HK-2 (cell line): Measurements from ENCODE around the gene FOXP1.

Source experiments
- DNase-seq: peaks from one replicate; pipeline ENCODE4 v3.0.0-alpha.2; 2018; ENCODE audit not compliant: unreplicated experiment

FOXP1 gene

DNA sequence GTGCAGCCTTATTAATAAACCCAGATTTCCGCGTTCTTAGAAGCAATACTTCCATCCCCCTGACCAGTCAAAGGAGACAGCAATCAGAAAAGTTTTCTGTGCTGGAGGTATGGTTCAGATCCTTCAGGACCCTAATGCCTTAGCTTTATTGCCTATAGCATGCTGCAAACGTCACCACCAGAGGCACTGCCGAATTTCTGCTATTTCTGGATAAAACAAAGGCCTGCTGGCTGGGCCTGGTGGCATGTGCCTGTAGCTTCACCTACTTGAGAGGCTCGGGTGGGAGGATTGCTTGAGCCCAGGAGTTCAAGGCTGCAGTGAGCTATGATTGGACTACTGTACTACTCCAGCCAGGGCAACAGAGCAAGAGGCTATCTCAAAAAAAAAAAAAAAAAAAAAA is 407.2 kb downstream of the FOXP1 start:
- DNase-seq, result no peak

GRCh38 chr3:71175691-71176365 is 407.7 kb downstream of the FOXP1 start:
- DNase-seq, result no peak

- DNase-seq, result no peak
These were observed 410.6 kb downstream of the FOXP1 start for GRCh38 chr3:71172951-71173350.

DNA sequence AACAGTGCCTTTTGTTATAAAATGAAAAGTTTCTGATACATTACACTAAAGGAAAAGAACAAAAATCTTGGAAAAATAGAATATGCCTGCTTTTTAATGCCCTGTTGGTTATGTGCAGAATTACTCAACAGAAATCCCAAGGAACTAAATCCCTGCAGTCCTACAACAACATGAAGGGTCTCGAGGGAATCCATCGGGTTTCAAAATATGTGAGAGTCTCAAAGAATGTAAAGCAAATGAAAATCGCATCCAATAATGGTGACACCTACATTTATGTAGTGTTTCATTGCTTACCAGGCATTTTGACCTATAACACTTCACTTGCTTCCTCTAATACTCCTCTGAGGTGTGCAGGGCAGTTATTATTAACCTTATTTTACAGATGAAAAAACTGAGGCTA is 411.3 kb downstream of the FOXP1 start:
- no peak for DNase-seq

- no peak for DNase-seq
These were observed 412.3 kb downstream of the FOXP1 start for GRCh38 chr3:71171247-71171646.

DNA sequence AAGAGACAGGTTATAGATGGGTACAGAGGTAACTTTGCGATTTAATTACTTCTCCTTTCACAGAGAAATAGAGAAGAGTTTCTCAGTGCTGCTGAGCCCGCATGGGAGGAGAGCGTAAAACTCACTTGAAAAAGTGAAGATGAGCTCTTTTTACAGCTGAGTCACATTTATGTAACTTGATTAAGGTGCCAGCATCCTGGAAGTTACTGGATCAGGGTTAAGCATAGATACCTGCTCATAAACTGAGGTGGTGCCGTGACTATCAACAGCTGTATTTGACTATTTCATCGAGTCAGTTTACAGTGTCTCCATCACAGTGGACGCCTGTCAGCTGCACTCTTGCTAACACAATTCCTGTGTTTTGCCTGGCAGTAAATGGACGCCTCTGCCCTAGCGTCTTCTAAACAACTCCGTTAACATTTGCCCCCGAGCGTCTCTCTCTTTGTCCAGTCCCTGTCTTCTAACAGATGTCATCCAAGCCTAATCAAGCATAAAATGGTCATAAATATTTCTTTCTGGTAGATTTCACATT is 414.6 kb downstream of the FOXP1 start:
- DNase-seq, result no peak

GRCh38 chr3:71168121-71168721 is 415.3 kb downstream of the FOXP1 start:
- no peak for DNase-seq

DNA sequence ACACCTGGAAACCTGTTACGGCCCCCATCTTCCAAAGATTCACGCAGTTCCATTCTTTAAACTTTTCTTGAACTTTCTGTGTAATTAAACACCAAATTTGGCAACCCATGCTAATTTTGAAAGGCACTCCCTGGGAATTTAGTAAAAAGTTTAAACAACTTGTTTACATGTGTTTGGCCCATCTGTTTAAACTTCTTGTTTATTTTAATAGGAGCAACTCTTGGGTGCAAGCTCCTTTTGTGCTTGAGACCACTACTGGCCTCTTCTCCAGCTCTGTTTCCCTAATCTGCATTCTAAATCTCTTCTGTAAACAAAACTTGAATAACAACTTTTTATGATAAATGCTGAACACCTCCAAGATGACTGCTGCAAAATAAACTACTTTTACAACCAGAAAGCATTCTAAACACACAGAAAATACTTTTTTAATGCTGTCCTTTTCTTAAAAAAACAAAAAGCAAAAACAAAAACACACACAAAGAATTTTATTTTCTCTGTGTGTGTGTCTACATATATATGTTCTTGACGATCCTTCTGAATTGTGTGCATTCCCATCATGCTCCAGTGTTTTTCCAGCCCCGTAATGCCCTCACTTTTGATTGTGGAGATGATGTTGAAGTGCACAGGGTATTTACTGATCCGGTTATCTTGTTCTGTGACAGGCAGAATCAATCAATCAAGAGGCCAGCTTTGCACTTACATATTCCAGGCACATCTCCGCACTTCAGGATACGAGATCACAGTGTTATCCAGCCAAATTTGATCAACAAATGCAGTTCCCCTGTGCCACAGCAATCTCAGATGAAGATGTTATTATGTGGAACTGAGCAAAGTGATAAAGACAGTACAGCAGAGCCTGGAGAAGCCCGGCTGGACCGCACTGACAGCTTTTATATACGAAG is 416.9 kb downstream of the FOXP1 start:
- no peak for DNase-seq

DNA sequence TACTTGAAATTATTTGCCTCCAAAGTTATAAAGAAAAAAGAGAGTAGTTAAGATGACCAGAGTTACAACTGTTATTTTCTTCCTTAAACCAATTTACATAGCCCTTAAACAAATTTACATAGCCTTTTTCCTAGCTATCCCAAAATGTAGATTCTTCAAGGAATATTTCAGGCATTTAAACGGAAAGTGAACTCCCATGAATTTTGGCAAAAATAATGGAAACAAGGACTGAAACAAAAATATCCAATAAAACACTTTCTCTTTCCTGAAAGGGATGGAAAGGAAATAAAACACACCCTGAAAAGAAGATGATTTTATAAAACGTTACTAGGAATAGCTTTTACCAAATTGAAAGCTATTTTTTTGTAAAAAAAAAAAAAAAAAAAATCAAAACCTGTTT is 418.6 kb downstream of the FOXP1 start:
- DNase-seq, result no peak

- no peak for DNase-seq
These were observed 420.2 kb downstream of the FOXP1 start for GRCh38 chr3:71163198-71163918.

- DNase-seq, result no peak
These were observed 421.3 kb downstream of the FOXP1 start for GRCh38 chr3:71162221-71162620.

- DNase-seq, result peak; percentile 27
These were observed 422.6 kb downstream of the FOXP1 start for GRCh38 chr3:71160785-71161546.

DNA sequence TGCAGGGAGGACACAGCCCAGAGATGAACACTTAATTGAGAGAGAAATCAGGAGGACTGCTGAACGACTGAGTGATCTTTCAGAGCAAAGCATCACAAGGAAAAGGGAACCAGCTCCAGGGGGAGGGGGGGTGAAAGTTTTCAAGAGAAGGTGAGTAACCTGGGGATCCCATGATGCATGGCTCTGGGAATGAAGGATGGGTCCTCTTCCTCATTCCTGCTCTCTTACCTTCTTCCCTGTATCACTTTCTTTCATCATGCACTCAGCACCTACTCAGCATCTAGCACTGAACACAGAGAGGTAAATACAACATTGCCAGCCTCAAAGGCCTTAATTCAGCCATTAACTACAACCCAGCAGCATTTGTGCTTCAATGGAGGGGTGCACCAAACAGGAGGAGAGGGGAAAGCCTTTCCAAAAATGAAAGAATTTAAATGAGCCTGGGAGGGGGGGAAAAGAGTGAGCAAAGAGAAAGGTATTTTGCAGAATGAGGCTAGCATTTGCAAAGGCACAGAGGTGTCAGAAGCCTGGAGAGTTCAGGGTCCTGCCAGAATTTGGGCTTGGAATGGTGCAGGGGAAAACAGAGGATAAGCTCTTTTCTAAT is 427.4 kb downstream of the FOXP1 start:
- DNase-seq, result peak; percentile 22

GRCh38 chr3:71154846-71155245 is 428.7 kb downstream of the FOXP1 start:
- no peak for DNase-seq

DNA sequence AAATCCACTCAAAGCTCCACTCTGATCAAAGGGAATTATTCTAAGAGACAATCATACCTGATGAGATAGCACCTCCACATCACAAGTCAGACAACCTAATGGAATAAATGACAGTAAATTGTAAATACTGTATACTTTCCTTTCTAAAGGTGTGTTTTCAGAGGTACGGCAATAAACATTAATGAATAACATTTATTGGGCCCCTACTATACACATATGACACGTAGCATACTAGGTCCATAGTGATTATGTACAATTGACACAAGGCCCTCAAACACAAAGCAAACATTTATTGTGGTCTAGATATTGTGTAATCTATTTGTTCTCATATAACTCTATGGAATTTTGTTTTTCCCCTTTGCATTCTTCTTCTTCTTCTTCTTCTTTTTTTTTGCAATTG is 429.8 kb downstream of the FOXP1 start:
- no peak for DNase-seq

- DNase-seq, result no peak
These were observed 430.6 kb downstream of the FOXP1 start for GRCh38 chr3:71152892-71153265.

- no peak for DNase-seq
These were observed 431.3 kb downstream of the FOXP1 start for GRCh38 chr3:71152039-71152891.

DNA sequence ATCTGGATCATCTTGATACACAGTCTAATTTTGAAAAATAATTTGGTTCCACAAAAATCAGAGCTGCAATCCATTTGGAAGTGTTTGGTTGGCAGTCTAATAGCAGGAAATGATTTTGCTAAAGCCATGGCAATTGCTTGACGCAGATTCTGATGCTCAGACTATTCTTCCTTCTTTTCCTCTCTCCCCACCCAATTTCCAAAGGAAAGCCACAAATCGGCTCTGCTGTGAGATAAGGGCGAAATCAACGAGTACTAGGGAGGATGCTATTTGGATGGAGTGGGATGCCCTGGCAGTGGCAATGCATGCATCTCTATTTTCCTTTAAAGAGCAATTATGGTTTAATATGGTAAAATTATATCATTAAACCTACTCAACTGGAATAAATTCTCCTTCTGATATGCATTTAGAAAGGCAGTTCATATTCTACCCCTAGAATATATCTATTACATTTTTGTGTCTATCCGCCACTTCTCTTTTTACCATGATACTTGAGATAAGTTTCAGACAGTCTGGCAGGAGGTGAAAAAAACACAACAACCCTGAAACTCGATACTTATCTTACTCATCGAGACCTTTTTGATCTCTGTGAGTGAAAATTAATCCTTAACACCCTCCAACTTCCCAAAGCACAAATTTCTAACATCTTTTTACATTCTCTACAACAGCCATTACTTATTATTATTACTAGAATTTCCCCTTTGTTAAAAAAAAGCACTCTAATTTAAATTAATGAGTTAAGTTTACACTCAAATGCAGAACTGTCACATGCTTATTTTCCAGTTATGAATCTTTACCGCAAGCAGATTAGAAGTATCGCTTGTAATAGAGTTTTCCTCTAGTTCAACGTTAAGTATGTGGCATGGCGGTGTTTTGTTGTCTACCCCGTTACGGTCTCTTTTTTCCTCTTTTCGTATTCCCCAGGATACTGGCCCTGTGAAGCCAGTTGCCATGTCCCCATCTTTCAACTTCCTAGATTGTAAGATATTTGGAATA is 433.3 kb downstream of the FOXP1 start:
- no peak for DNase-seq
